ENCODE measurements around the gene OR13A1. TPM values are rescaled to one million over a fixed set of nuclear protein-coding genes. Genes with fewer than 3 reads are reported as not detected.

The OR13A1 gene
- total RNA-seq, 1 donor from 2014 or later, result not detected

DNA sequence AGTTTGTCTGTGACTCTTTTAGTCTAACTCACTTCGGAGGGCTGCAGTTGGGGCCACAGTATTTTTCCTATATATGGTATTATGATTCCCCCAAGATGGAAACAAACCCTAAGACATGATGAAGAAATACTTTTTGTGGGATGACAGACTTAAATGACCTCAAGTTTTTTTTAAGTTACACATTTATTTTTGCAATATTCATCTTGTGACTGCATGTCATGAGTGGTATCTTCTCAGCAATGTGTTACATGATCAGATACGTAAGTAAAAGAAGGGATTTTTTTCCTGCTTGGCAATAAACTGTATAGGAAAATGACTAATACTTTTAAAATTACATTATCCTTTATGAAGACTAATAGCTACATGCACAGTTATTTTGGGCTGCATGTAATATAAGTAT lies 57.8 kb downstream of the OR13A1 start:
- Histone ChIP-seq H3K27me3 (no peaks in the 10 kb centered on the region), H3K27ac (no peak overlapping the region), H3K9me3 (no peaks in the 10 kb centered on the region), H3K4me1 (no peaks in the 10 kb centered on the region), H3K4me3 (no peak overlapping the region), H3K36me3 (no peaks in the 10 kb centered on the region)
- TF ChIP-seq, protein P1, sequence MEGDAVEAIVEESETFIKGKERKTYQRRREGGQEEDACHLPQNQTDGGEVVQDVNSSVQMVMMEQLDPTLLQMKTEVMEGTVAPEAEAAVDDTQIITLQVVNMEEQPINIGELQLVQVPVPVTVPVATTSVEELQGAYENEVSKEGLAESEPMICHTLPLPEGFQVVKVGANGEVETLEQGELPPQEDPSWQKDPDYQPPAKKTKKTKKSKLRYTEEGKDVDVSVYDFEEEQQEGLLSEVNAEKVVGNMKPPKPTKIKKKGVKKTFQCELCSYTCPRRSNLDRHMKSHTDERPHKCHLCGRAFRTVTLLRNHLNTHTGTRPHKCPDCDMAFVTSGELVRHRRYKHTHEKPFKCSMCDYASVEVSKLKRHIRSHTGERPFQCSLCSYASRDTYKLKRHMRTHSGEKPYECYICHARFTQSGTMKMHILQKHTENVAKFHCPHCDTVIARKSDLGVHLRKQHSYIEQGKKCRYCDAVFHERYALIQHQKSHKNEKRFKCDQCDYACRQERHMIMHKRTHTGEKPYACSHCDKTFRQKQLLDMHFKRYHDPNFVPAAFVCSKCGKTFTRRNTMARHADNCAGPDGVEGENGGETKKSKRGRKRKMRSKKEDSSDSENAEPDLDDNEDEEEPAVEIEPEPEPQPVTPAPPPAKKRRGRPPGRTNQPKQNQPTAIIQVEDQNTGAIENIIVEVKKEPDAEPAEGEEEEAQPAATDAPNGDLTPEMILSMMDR (IDR thresholded peaks at IDR 0.05), result no peak
- intact Hi-C loops (cut with DNase I), result no loop called here
- no peak for DNase-seq (ENCODE audit: extremely low spot score in 2 of 2)

DNA sequence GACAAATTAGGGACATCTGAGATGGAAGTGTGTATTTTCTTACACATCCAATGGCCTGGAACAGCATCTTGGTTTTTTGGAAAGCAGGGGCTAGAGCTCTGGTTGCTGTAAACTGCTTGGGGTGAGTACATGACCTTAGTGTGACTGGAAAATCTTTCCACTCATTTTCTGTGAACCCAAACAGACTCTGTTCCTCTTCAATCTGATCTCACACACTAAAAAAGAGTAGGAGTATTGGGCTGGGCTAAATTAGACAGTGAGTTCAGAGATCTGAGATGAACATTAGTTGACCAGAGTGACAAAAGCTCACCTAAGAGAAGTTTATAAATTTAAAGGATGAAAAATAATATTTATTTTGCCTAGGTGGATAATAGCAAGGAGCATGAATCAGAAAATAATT lies 59.2 kb downstream of the OR13A1 start:
- H3K36me3 ChIP-seq, result no peaks in the 10 kb centered on the region
- no peaks in the 10 kb centered on the region for H3K27me3 ChIP-seq
- H3K9me3 ChIP-seq, result no peaks in the 10 kb centered on the region
- no peak overlapping the region for H3K4me3 ChIP-seq
- intact Hi-C loops (cut with DNase I), result no loop called here
- H3K27ac ChIP-seq, result no peak overlapping the region
- TF ChIP-seq POLR2A (IDR thresholded peaks at IDR 0.05), result no peak
- TF ChIP-seq, protein P1 (IDR thresholded peaks at IDR 0.05), result no peak
- TF ChIP-seq POLR2AphosphoS5 (IDR thresholded peaks at IDR 0.05; ENCODE audit: insufficient read depth in 1 of 2, low read depth in 1 of 2), result no peak
- H3K4me1 ChIP-seq, result no peaks in the 10 kb centered on the region
- DNase-seq (ENCODE audit: extremely low spot score in 2 of 2), result no peak

DNA sequence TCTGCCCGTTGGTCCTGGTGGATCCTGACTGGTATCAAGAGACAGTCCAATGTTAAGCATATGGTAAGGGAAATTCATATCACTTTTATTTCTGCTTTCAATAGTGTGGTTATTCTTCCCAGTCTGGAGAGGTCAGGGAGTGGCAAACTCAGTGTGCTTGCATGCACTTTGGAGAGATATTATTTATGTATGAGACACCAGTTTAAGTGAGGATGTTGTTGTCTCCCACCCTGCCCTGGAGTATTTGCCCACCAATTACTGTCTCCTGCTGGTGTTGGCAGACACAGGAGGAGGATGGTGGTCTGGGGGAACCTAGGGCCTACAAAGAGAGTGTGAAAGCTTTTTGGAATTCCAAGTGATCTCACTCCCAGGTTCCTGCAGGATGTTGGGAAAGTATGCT lies 59.7 kb downstream of the OR13A1 start:
- Histone ChIP-seq H3K4me1 (no peaks in the 10 kb centered on the region), H3K4me3 (no peak overlapping the region), H3K36me3 (no peaks in the 10 kb centered on the region), H3K9me3 (no peaks in the 10 kb centered on the region), H3K27me3 (no peaks in the 10 kb centered on the region), H3K27ac (no peak overlapping the region)
- no peak for DNase-seq (ENCODE audit: extremely low spot score in 2 of 2)
- intact Hi-C loops (cut with DNase I), result no loop called here
- TF ChIP-seq, protein P1 (IDR thresholded peaks at IDR 0.05), result no peak
- TF ChIP-seq POLR2A (IDR thresholded peaks at IDR 0.05) (no peak), POLR2AphosphoS5 (IDR thresholded peaks at IDR 0.05; ENCODE audit: insufficient read depth in 1 of 2, low read depth in 1 of 2) (no peak)

DNA sequence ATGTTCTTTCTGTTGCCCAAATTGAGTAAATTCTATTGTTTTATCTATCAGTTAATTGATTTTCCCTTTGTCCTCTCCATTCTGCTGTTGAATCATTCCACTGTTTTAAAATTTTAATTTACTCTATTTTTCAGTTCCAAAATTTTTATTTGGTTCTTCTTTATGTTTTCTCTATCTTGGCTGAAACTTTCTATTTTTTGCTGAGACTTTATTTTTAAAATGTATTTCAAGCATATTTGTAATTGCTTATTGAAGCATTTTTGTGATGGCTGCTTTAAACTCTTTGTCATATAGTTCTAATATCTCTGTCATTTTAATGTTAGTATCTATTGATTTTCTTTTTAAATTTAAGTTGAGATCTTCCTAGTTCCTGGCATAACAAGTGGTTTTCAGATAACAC lies 60.5 kb downstream of the OR13A1 start:
- intact Hi-C loops (cut with DNase I), result no loop called here
- no peaks in the 10 kb centered on the region for H3K4me1 ChIP-seq
- TF ChIP-seq POLR2A (IDR thresholded peaks at IDR 0.05) (no peak), POLR2AphosphoS5 (IDR thresholded peaks at IDR 0.05; ENCODE audit: insufficient read depth in 1 of 2, low read depth in 1 of 2) (no peak)
- TF ChIP-seq, protein P1 (IDR thresholded peaks at IDR 0.05), result no peak
- H3K27ac ChIP-seq, result no peak overlapping the region
- H3K9me3 ChIP-seq, result no peaks in the 10 kb centered on the region
- H3K36me3 ChIP-seq, result no peaks in the 10 kb centered on the region
- H3K27me3 ChIP-seq, result no peaks in the 10 kb centered on the region
- H3K4me3 ChIP-seq, result no peak overlapping the region
- DNase-seq (ENCODE audit: extremely low spot score in 2 of 2), result no peak

DNA sequence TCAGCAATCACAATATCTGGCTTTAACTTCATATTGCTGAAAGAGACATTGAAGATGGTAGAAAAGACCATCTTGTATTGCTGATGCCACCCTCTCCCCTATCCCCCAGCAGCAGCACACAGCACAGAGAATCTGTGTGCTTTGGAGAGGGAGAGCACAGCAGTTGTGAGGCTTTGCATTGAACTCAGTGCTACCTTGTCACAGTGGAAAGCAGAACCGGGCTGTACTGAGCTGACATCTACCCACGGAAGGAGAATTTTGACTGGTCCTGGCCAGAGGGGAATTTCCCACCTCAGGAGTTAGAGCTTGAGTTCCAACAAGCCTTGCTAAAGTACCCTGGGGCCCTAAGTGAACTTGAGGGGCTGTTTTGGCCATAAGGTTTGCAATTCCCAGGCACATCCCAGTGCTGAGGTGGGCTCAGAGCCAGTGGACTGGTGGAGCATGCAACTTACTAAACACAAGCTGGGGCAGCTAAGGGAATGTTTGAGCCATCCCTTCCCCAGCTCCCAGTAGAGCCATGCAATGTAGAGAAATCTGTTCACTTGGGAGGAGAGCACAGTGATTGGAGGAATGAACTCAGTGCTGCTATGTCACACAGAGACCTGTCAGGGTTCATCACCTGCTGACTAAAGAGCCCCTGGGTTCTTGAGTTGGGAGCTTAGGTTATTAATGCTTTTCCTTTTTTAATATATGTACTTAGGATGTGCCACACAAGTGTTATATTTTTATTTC lies 62.1 kb downstream of the OR13A1 start:
- Histone ChIP-seq H3K9me3 (no peaks in the 10 kb centered on the region), H3K4me3 (no peak overlapping the region), H3K4me1 (no peaks in the 10 kb centered on the region), H3K27me3 (no peaks in the 10 kb centered on the region), H3K27ac (no peak overlapping the region), H3K36me3 (no peaks in the 10 kb centered on the region)
- TF ChIP-seq, protein P1 (IDR thresholded peaks at IDR 0.05), result no peak
- no peak for TF ChIP-seq POLR2AphosphoS5 (IDR thresholded peaks at IDR 0.05; ENCODE audit: insufficient read depth in 1 of 2, low read depth in 1 of 2)
- no peak for TF ChIP-seq POLR2A (IDR thresholded peaks at IDR 0.05)
- intact Hi-C loops (cut with DNase I), result no loop called here
- DNase-seq (ENCODE audit: extremely low spot score in 2 of 2), result no peak

All from vagina (tissue), 2 donors.